ENCODE results near the gene ERBB2.
"Not testable (repeated sequence)": the region's sequence is repeated elsewhere in the genome, so short reads cannot be mapped to it uniquely, and the experiment has no call there.

ERBB2 gene

DNA sequence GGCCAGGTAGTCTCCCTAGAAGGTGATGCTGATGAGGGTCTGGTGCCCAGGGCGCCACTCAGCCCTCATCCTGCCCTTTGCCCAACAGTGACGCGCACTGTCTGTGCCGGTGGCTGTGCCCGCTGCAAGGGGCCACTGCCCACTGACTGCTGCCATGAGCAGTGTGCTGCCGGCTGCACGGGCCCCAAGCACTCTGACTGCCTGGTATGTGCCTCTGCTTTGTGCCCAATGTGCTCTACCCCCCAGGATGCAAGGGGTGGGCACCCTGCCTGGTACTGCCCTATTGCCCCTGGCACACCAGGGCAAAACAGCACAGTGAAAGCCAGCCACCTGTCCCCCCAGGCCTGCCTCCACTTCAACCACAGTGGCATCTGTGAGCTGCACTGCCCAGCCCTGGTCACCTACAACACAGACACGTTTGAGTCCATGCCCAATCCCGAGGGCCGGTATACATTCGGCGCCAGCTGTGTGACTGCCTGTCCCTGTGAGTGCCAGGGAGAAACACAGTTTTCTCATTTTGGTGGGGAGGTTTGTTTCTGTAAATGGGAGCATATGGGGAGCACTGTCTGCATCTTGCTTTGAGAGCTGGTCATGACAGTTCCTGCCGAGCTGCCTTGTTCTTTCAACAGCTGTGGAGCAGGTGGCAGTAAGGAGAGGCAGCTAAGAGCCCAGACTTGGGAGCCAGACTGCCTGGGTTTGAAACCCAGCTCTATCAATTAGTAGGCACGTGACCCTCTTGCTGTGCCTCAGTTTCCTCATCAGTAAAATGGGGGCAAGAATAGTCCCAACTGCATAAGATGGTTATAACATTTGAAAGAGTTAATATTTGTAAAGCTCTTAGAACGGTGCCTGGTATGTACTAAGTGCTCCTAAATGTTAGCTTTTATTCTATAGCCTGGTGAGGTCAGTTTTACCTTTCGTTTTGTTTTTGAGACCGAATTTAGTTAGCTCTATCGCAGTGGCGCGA, 10.4 kb downstream of the ERBB2 start:
- no peak overlapping the region for H3K27ac Mint-ChIP-seq

DNA sequence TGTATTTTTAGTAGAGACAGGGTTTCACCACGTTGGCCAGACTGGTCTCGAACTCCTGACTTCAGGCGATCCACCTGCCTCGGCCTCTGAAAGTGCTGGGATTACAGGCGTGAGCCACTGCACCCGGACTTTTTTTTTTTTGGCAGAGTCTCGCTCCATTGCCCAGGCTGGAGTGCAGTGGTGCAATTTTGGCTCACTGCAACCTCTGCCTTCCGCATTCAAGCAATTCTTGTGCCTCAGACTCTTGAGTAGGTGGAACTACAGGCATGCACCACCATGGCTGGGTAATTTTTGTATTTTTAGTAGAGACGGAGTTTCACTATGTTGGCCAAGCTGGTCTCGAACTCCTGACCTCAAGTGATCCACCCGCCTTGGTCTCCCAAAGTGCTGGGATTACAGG, 11.2 kb downstream of the ERBB2 start:
- H3K36me3 Mint-ChIP-seq, result peaks cover 0 to 11% of the 10 kb centered on the region in 2 donors
- not testable (repeated sequence) for H3K9me3 Mint-ChIP-seq; DNase-seq; ATAC-seq (replicated peaks); H3K27me3 Mint-ChIP-seq; H3K27ac Mint-ChIP-seq; H3K4me3 Mint-ChIP-seq
- H3K4me1 Mint-ChIP-seq, result peaks cover 16 to 21% of the 10 kb centered on the region in 2 donors

More for the DNA sequence above, 10.4 kb downstream of the ERBB2 start:
- Mint-ChIP-seq H3K4me3 (no peak overlapping the region), H3K36me3 (peaks cover 0 to 11% of the 10 kb centered on the region in 2 donors), H3K9me3 (no peaks in the 10 kb centered on the region), H3K27me3 (no peaks in the 10 kb centered on the region), H3K4me1 (peaks cover 16 to 21% of the 10 kb centered on the region in 2 donors)
- DNase-seq (no peak), ATAC-seq (replicated peaks) (no peak)

DNA sequence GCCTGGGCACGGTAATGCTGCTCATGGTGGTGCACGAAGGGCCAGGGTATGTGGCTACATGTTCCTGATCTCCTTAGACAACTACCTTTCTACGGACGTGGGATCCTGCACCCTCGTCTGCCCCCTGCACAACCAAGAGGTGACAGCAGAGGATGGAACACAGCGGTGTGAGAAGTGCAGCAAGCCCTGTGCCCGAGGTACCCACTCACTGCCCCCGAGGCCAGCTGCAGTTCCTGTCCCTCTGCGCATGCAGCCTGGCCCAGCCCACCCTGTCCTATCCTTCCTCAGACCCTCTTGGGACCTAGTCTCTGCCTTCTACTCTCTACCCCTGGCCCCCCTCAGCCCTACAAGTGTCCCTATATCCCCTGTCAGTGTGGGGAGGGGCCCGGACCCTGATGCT, 12.0 kb downstream of the ERBB2 start:
- no peak for DNase-seq
- ATAC-seq (replicated peaks), result no peak
- H3K4me1 Mint-ChIP-seq, result peaks cover 14 to 19% of the 10 kb centered on the region in 2 donors
- H3K27ac Mint-ChIP-seq, result no peak overlapping the region
- no peaks in the 10 kb centered on the region for H3K27me3 Mint-ChIP-seq
- H3K36me3 Mint-ChIP-seq, result peaks cover 0 to 11% of the 10 kb centered on the region in 2 donors
- H3K9me3 Mint-ChIP-seq, result no peaks in the 10 kb centered on the region
- no peak overlapping the region for H3K4me3 Mint-ChIP-seq

DNA sequence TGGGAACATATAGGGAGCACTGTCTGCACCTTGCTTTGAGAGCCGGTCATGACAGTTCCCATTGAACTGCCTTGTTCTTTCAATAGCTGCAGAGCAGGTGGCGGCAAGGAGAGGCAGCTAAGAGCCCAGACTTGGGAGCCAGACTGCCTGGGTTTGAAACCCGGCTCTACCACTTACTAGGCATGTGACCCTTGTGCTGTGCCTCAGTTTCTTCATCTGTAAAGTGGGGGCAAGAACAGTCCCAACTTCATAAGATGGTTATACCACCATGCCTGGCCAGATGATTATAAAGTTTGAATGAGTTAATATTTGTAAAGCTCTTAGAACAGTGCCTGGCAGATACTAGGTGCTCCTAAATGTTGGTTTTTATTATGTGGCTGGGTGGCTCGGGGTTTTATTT, 14.4 kb downstream of the ERBB2 start:
- H3K4me3 Mint-ChIP-seq, result no peak overlapping the region
- H3K36me3 Mint-ChIP-seq, result peaks cover 0 to 11% of the 10 kb centered on the region in 2 donors
- H3K27me3 Mint-ChIP-seq, result no peaks in the 10 kb centered on the region
- no peaks in the 10 kb centered on the region for H3K9me3 Mint-ChIP-seq
- H3K4me1 Mint-ChIP-seq, result peaks cover 5 to 7% of the 10 kb centered on the region in 2 donors
- no peak overlapping the region for H3K27ac Mint-ChIP-seq
- DNase-seq (no peak), ATAC-seq (replicated peaks) (no peak)

DNA sequence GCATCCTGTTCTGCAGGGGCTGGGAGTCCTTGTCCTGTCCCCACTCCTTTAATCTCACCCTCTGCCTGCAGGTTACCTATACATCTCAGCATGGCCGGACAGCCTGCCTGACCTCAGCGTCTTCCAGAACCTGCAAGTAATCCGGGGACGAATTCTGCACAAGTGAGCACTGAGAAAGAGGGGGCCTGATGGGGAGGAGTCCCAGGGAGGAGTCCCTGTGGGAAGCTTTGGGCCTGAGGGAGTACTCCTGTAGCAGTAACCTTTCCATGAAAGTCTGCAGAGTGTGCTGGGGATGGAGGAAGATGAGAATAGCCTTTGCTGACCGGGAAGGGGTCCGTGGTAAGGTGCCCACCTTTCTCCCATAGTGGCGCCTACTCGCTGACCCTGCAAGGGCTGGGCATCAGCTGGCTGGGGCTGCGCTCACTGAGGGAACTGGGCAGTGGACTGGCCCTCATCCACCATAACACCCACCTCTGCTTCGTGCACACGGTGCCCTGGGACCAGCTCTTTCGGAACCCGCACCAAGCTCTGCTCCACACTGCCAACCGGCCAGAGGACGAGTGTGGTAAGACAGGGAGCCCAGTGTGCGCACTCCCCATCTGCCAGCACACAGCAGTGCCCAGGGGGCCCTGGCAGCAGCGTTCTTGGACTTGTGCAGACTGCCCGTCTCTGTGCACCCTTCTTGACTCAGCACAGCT, 15.7 kb downstream of the ERBB2 start:
- Mint-ChIP-seq H3K27me3 (no peaks in the 10 kb centered on the region), H3K9me3 (no peaks in the 10 kb centered on the region), H3K4me1 (peaks cover 5 to 7% of the 10 kb centered on the region in 2 donors), H3K27ac (no peak overlapping the region), H3K4me3 (no peak overlapping the region), H3K36me3 (peaks cover 0 to 7% of the 10 kb centered on the region in 2 donors)
- DNase-seq, result no peak
- ATAC-seq (replicated peaks), result no peak

DNA sequence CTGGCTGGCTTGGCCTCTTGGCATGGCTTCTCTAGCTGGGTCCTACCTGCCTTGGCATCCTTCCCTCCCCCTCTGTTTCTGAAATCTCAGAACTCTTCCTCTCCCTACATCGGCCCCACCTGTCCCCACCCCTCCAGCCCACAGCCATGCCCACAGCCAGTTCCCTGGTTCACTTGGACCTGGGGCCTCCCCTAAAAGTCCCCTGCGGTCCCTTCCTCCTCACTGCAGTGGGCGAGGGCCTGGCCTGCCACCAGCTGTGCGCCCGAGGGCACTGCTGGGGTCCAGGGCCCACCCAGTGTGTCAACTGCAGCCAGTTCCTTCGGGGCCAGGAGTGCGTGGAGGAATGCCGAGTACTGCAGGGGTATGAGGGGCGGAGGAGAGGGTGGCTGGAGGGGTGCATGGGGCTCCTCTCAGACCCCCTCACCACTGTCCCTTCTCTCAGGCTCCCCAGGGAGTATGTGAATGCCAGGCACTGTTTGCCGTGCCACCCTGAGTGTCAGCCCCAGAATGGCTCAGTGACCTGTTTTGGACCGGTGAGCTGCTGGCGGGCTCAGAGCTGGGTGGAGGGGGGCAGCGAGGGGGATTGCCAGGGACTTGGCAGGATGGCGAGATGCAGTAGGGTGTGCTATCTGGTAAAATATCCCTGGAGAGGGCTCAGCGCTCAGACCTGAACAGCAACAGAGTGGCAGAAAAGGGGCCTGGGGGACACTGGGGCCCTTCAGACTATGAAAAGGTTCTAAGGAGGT, 16.4 kb downstream of the ERBB2 start:
- no peak overlapping the region for H3K27ac Mint-ChIP-seq

DNA sequence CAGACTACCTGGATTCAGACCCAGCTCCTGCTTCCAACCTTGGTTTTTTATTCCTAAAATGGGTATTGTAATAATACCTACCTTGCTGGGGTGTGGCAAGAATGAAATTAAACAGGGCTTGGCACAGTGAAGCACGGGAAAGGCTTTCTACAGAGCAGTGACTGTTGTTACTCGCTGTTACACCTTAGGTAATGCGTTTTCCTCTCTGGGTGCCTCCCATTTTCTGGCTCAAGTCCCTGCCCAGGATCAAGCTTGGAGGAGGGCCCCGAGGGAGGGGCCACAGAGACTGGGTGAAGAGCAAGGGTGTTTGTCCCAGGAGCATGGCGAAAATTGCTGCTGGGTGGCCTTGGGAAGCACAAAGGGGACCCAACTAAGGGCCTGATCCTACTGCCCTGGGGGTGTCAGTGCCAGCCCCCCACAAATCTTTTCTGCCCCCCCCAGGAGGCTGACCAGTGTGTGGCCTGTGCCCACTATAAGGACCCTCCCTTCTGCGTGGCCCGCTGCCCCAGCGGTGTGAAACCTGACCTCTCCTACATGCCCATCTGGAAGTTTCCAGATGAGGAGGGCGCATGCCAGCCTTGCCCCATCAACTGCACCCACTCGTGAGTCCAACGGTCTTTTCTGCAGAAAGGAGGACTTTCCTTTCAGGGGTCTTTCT, 17.1 kb downstream of the ERBB2 start:
- DNase-seq (no peak), ATAC-seq (replicated peaks) (no peak)
- Mint-ChIP-seq H3K27ac (no peak overlapping the region), H3K4me3 (no peak overlapping the region), H3K36me3 (peaks cover 0 to 3% of the 10 kb centered on the region in 2 donors), H3K4me1 (peaks cover 4 to 5% of the 10 kb centered on the region in 2 donors), H3K9me3 (no peaks in the 10 kb centered on the region), H3K27me3 (no peaks in the 10 kb centered on the region)

More for the DNA sequence above, 16.4 kb downstream of the ERBB2 start:
- DNase-seq (no peak), ATAC-seq (replicated peaks) (no peak)
- Mint-ChIP-seq H3K27me3 (no peaks in the 10 kb centered on the region), H3K9me3 (no peaks in the 10 kb centered on the region), H3K36me3 (peaks cover 0 to 7% of the 10 kb centered on the region in 2 donors), H3K4me3 (no peak overlapping the region), H3K4me1 (peaks cover 5 to 7% of the 10 kb centered on the region in 2 donors)

DNA sequence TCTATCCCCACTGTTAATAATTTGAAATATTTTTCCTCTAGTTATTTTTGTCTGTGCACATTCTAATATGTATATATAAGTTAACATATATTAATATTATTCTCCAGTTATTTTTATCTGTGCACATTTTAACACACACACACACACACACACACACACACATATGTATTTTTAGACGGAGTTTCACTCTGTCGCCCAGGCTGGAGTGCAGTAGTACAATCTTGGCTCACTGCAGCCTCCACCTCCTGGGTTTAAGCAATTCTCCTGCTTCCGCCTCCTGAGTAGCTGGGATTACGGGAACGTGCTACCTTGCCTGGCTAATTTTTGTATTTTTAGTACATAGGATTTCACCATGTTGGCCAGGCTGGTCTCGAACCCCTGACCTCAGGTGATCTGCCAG, 17.8 kb downstream of the ERBB2 start:
- no peaks in the 10 kb centered on the region for H3K27me3 Mint-ChIP-seq

DNA sequence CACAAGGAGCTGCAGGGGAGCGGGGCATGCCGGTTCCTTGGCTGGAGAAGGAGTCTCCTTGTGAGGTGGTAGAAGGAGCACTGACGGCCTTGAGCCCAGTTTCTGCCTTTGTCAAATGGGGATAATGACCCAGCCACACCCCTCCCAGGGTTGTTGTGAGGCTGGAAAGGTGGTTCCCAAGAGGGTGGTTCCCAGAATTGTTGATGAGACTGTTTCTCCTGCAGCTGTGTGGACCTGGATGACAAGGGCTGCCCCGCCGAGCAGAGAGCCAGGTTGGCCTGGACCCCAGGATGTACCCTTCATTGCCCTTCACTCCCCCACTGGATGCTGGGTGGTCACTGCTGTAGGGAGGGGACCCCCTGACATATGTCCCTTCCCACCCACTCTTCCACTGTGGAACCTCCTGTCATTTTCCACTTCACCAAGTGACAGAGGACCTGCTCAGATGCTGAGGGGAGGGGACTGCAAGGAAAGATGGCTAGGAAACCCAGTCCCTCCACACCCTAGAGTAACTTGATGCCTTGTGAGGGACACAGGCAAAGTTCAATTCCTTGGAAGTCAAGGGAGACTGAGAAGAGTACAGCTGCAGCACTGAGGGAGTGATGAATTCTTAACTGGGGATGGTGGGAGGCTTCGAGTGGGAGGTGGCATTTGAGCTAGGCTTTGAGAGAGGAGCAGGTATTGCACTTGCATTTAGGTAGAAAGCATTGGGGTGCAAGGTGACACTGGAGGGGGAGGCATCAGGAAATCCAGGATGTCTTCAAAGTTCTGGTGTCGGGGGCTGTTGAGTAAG, 19.9 kb downstream of the ERBB2 start:
- no peak overlapping the region for H3K4me3 Mint-ChIP-seq
- no peak for DNase-seq
- peaks cover 5 to 9% of the 10 kb centered on the region in 2 donors for H3K36me3 Mint-ChIP-seq
- H3K9me3 Mint-ChIP-seq, result no peaks in the 10 kb centered on the region
- no peaks in the 10 kb centered on the region for H3K27me3 Mint-ChIP-seq
- ATAC-seq (replicated peaks), result no peak
- peaks cover 5 to 7% of the 10 kb centered on the region in 2 donors for H3K4me1 Mint-ChIP-seq
- H3K27ac Mint-ChIP-seq, result no peak overlapping the region

More for the DNA sequence above, 17.8 kb downstream of the ERBB2 start:
- peaks cover 4 to 5% of the 10 kb centered on the region in 2 donors for H3K4me1 Mint-ChIP-seq
- H3K36me3 Mint-ChIP-seq, result no peaks in the 10 kb centered on the region
- DNase-seq, result no peak
- H3K4me3 Mint-ChIP-seq, result no peak overlapping the region
- ATAC-seq (replicated peaks), result no peak
- no peak overlapping the region for H3K27ac Mint-ChIP-seq
- no peaks in the 10 kb centered on the region for H3K9me3 Mint-ChIP-seq

DNA sequence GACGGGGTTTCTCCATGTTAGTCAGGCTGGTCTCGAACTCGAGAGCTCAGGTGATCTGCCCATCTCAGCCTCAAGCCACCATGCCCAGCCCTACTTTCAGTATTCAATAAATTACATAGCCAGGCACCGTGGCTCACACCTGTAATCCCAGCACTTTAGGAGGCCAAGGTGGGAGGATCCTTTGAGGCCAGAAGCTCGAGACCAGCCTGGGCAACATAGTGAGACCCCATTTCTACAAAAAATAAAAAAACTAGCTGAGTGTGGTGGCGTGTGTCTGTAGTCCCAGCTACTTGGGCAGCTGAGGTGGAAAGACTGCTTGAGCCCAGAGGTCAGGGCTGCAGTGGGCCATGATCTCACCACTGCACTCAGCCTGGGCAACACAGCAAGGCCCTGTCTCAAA, 22.2 kb downstream of the ERBB2 start:
- ATAC-seq (replicated peaks) (no peak), DNase-seq (no peak)
- Mint-ChIP-seq H3K36me3 (peaks cover 25 to 26% of the 10 kb centered on the region in 2 donors), H3K27ac (no peak overlapping the region), H3K4me1 (peaks cover 13 to 22% of the 10 kb centered on the region in 2 donors), H3K4me3 (no peak overlapping the region), H3K27me3 (no peaks in the 10 kb centered on the region), H3K9me3 (no peaks in the 10 kb centered on the region)

DNA sequence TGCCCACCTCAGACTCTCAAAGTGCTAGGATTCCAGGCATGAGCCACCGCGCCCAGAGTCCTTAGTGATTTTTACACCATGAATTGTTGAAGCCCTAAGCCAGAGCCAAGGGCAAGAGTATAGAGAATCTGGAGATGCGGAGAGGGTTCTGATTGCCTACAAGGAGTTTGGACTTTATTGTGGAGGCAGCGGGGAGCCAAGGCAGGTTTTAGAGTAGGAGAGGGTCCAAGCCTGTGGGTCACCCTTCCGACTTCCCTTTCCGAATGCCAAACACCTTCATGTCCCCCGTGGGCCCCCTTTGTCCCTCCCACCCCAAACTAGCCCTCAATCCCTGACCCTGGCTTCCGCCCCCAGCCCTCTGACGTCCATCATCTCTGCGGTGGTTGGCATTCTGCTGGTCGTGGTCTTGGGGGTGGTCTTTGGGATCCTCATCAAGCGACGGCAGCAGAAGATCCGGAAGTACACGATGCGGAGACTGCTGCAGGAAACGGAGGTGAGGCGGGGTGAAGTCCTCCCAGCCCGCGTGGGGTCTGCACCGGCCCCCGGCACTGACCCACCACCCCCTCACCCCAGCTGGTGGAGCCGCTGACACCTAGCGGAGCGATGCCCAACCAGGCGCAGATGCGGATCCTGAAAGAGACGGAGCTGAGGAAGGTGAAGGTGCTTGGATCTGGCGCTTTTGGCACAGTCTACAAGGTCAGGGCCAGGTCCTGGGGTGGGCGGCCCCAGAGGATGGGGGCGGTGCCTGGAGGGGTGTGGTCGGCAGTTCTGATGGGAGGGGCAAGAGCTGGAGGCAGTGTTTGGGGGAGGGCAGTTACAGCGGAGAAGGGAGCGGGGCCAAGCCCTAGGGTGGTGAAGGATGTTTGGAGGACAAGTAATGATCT, 23.3 kb downstream of the ERBB2 start:
- peak; percentile 59 to 69 for ATAC-seq (replicated peaks)
- no peak overlapping the region for H3K27ac Mint-ChIP-seq

DNA sequence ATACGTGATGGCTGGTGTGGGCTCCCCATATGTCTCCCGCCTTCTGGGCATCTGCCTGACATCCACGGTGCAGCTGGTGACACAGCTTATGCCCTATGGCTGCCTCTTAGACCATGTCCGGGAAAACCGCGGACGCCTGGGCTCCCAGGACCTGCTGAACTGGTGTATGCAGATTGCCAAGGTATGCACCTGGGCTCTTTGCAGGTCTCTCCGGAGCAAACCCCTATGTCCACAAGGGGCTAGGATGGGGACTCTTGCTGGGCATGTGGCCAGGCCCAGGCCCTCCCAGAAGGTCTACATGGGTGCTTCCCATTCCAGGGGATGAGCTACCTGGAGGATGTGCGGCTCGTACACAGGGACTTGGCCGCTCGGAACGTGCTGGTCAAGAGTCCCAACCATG, 24.9 kb downstream of the ERBB2 start:
- no peak for ATAC-seq (replicated peaks)
- no peak overlapping the region for H3K4me3 Mint-ChIP-seq
- no peak overlapping the region for H3K27ac Mint-ChIP-seq

More for the DNA sequence above, 23.3 kb downstream of the ERBB2 start:
- H3K4me3 Mint-ChIP-seq, result no peak overlapping the region
- peaks cover 19 to 33% of the 10 kb centered on the region in 2 donors for H3K4me1 Mint-ChIP-seq
- H3K9me3 Mint-ChIP-seq, result no peaks in the 10 kb centered on the region
- DNase-seq, result no peak
- H3K36me3 Mint-ChIP-seq, result peaks cover 34% of the 10 kb centered on the region in 2 donors
- no peaks in the 10 kb centered on the region for H3K27me3 Mint-ChIP-seq

More for the DNA sequence above, 24.9 kb downstream of the ERBB2 start:
- H3K4me1 Mint-ChIP-seq, result peaks cover 29 to 47% of the 10 kb centered on the region in 2 donors
- H3K36me3 Mint-ChIP-seq, result peaks cover 41% of the 10 kb centered on the region in 2 donors
- H3K27me3 Mint-ChIP-seq, result no peaks in the 10 kb centered on the region
- DNase-seq, result no peak
- no peaks in the 10 kb centered on the region for H3K9me3 Mint-ChIP-seq
